LHCN-M2 (cell line): ENCODE measurements around the gene TOMM40L. TPM values are rescaled to one million over a fixed set of nuclear protein-coding genes. Genes with fewer than 3 reads are reported as not detected.

Source experiments
- DNase-seq: peaks from one replicate; pipeline ENCODE4 v3.0.0-alpha.2; 2012; ENCODE audit warnings: low read depth
- polyA plus RNA-seq: library from polyadenylated mRNA; unstranded; fragments of >200 nt; gene quantifications from one replicate; pipeline ENCODE4 v1.2.1, GENCODE V29; 2012; ENCODE audit warnings: missing spikeins
- total RNA-seq: library from RNA; depleted of rRNA; stranded (reverse); fragments of >200 nt; gene quantifications from 2 replicates; pipeline ENCODE4 v1.2.3, GENCODE V29; 2014; rRNA removed

The TOMM40L gene
- 9.8 and 12.6 TPM in 2 replicates for total RNA-seq
- polyA plus RNA-seq: 12.3 TPM

- peak; percentile 100 for DNase-seq
These were observed at the start of gene TOMM40L for GRCh38 chr1:161225534-161226319. Gene TOMM40L, plus strand, starts transcription at chr1:161226060. Its CDS starts 430 bp downstream, at chr1:161226490.

- DNase-seq: no peak
These were observed 49.3 kb upstream of the TOMM40L start for GRCh38 chr1:161176468-161177111.

GRCh38 chr1:161177112-161177935 lies 48.5 kb upstream of the TOMM40L start, which contains the start of gene B4GALT3:
Gene B4GALT3, minus strand, starts transcription at chr1:161177507. Its CDS starts 1,447 bp downstream, at chr1:161176060.
- DNase-seq: peak; percentile 62

- no peak for DNase-seq
These were observed 48.0 kb upstream of the TOMM40L start for GRCh38 chr1:161177936-161178244.

- DNase-seq: no peak
These were observed 46.2 kb upstream of the TOMM40L start for GRCh38 chr1:161179698-161180097.

GRCh38 chr1:161180639-161181038 lies 45.2 kb upstream of the TOMM40L start:
- DNase-seq: peak; percentile 55

GRCh38 chr1:161182214-161182613 lies 43.6 kb upstream of the TOMM40L start:
- peak; percentile 77 for DNase-seq

- peak; percentile 98 for DNase-seq
These were observed 40.6 kb upstream of the TOMM40L start for GRCh38 chr1:161185282-161185682.

GRCh38 chr1:161185732-161186311 lies 40.0 kb upstream of the TOMM40L start:
- DNase-seq: no peak

- no peak for DNase-seq
These were observed 38.5 kb upstream of the TOMM40L start for GRCh38 chr1:161187311-161187710.

- no peak for DNase-seq
These were observed 37.5 kb upstream of the TOMM40L start for GRCh38 chr1:161188381-161188780.

- DNase-seq: no peak
These were observed 36.8 kb upstream of the TOMM40L start for GRCh38 chr1:161189036-161189435.

GRCh38 chr1:161190962-161191521 lies 34.8 kb upstream of the TOMM40L start:
- no peak for DNase-seq

- DNase-seq: no peak
These were observed 33.9 kb upstream of the TOMM40L start for GRCh38 chr1:161191971-161192370.

GRCh38 chr1:161192476-161193465 lies 33.1 kb upstream of the TOMM40L start:
- DNase-seq: peak; percentile 75

- DNase-seq: peak; percentile 78
These were observed 32.2 kb upstream of the TOMM40L start for GRCh38 chr1:161193561-161194235.

GRCh38 chr1:161195171-161195570 lies 30.7 kb upstream of the TOMM40L start:
- no peak for DNase-seq

- no peak for DNase-seq
These were observed 29.7 kb upstream of the TOMM40L start for GRCh38 chr1:161196111-161196510.
